Smooth muscle cell (in vitro differentiated cells): ENCODE measurements around the gene LRRC23. TPM values are rescaled to one million over a fixed set of nuclear protein-coding genes. Genes with fewer than 3 reads are reported as not detected.
"Not testable (repeated sequence)": the region's sequence is repeated elsewhere in the genome, so short reads cannot be mapped to it uniquely, and the experiment has no call there.

Experiments
- DNase-seq: peaks from one replicate; lab custom pipeline; 2025; ENCODE audit not compliant: unreplicated experiment; lab: John Stamatoyannopoulos, UW
- H2AFZ ChIP-seq: fragments of 200-600 bp; sonication (generic); 2 replicates; pipeline ENCODE4 v1.6.0; 2016; ENCODE audit warnings: antibody characterized with exemption, low read depth, mild to moderate bottlenecking
- H3F3A ChIP-seq: fragments of 200-600 bp; sonication (generic); 2 replicates; pipeline ENCODE4 v1.6.0; 2017; ENCODE audit warnings: antibody characterized with exemption, low read depth
- H3K27ac ChIP-seq: fragments of 200-600 bp; sonication (generic); 2 replicates; pipeline ENCODE4 v1.5.1; 2016; ENCODE audit warnings: low read depth, mild to moderate bottlenecking
- H3K27me3 ChIP-seq: fragments of 200-600 bp; sonication (generic); 2 replicates; pipeline ENCODE4 v1.6.1; 2016; ENCODE audit warnings: low read depth, mild to moderate bottlenecking
- H3K36me3 ChIP-seq: fragments of 200-600 bp; sonication (generic); 2 replicates; pipeline ENCODE4 v1.5.1; 2016; ENCODE audit warnings: low read depth
- H3K4me1 ChIP-seq: fragments of 200-600 bp; sonication (generic); 2 replicates; pipeline ENCODE4 v1.5.1; 2016; ENCODE audit warnings: low read depth
- H3K4me2 ChIP-seq: fragments of 200-600 bp; sonication (generic); 2 replicates; pipeline ENCODE4 v1.6.0; 2016; ENCODE audit warnings: mild to moderate bottlenecking
- H3K4me3 ChIP-seq: fragments of 200-600 bp; sonication (generic); 2 replicates; pipeline ENCODE4 v1.5.1; 2016; ENCODE audit warnings: mild to moderate bottlenecking
- H3K79me2 ChIP-seq: fragments of 200-600 bp; sonication (generic); 2 replicates; pipeline ENCODE4 v1.6.0; 2016; ENCODE audit warnings: low read depth, mild to moderate bottlenecking
- H3K9ac ChIP-seq: fragments of 200-600 bp; sonication (generic); 2 replicates; pipeline ENCODE4 v1.6.0; 2016; ENCODE audit warnings: low read depth
- H3K9me3 ChIP-seq: fragments of 200-600 bp; sonication (generic); replicated peaks from 2 replicates; pipeline ENCODE4 v1.5.1; 2016; ENCODE audit warnings: low read depth
- H4K20me1 ChIP-seq: fragments of 200-600 bp; sonication (generic); 2 replicates; pipeline ENCODE4 v1.6.0; 2016; ENCODE audit warnings: low read depth
- CTCF ChIP-seq: fragments of 200-600 bp; sonication (generic); IDR thresholded peaks from 2 replicates; pipeline ENCODE4 v1.5.1; 2017; ENCODE audit warnings: borderline replicate concordance, mild to moderate bottlenecking, antibody characterized with exemption; ENCODE audit not compliant: insufficient read depth, poor library complexity, severe bottlenecking
- WGBS: methylation state at CpG from one replicate; pipeline ENCODE4 v1.1.7; 2016; ENCODE audit warnings: low lambda C conversion rate; 5-methylcytosine and 5-hydroxymethylcytosine counted together
- polyA plus RNA-seq: library from polyadenylated mRNA; unstranded; fragments of >200 nt; fragmentation: Nextera tagmentation; extraction: Ambion mirVana; gene quantifications from 2 replicates; pipeline ENCODE4 v1.2.1, GENCODE V29; 2016
- total RNA-seq: library from RNA; depleted of rRNA; stranded (reverse); fragments of >200 nt; gene quantifications from 2 replicates; pipeline ENCODE4 v1.2.3, GENCODE V29; 2014

The LRRC23 gene
- total and polyA plus RNA-seq, 2 experiments from 2014 or later: 14.2 to 19.5 TPM

GRCh38 chr12:6871052-6871957 lies 33.3 kb upstream of the LRRC23 start:
- Histone ChIP-seq H3K4me1 (peaks cover 8% of the 10 kb centered on the region), H3K9ac (no peak overlapping the region), H3K27me3 (no peaks in the 10 kb centered on the region), H4K20me1 (peaks cover 47% of the 10 kb centered on the region), H3K4me2 (peak overlapping the region; percentile 100), H3K9me3 (no peaks in the 10 kb centered on the region), H3K36me3 (no peaks in the 10 kb centered on the region), H3K4me3 (peak overlapping the region; percentile 80), H3F3A (peaks cover 38% of the 10 kb centered on the region), H3K27ac (peak overlapping the region; percentile 8), H2AFZ (no peak overlapping the region), H3K79me2 (peaks cover 20% of the 10 kb centered on the region)
- TF ChIP-seq CTCF: no peak
- 87% methylated on average over 12 of the region's 12 CpGs for WGBS
- DNase-seq: no peak

- Histone ChIP-seq H3K4me1 (peaks cover 8% of the 10 kb centered on the region), H3K27me3 (no peaks in the 10 kb centered on the region), H4K20me1 (peaks cover 47% of the 10 kb centered on the region), H3K27ac (peak overlapping the region; percentile 67), H3K9me3 (no peaks in the 10 kb centered on the region), H2AFZ (no peak overlapping the region), H3K79me2 (peaks cover 20% of the 10 kb centered on the region), H3F3A (peaks cover 38% of the 10 kb centered on the region), H3K9ac (peak overlapping the region; percentile 72), H3K36me3 (no peaks in the 10 kb centered on the region), H3K4me2 (peak overlapping the region; percentile 100), H3K4me3 (peak overlapping the region; percentile 80)
- peak; percentile 91 for TF ChIP-seq CTCF
- WGBS: 7% methylated on average over 38 of the region's 40 CpGs
- DNase-seq: peak; percentile 74
Measured at GRCh38 chr12:6872073-6873048, 32.3 kb upstream of the LRRC23 start.

GRCh38 chr12:6873094-6874014 lies 31.3 kb upstream of the LRRC23 start, which contains the start of gene SPSB2:
SPSB2 (minus strand) TSS chr12:6873303; CDS start chr12:6872901, 402 bp downstream.
- TF ChIP-seq CTCF: no peak
- Histone ChIP-seq H3K36me3 (no peaks in the 10 kb centered on the region), H3F3A (peaks cover 34% of the 10 kb centered on the region), H3K27ac (peak within 1 kb of the TSS; percentile 67), H2AFZ (no peak within 1 kb of the TSS), H3K9ac (peak within 1 kb of the TSS; percentile 72), H3K27me3 (no peaks in the 10 kb centered on the region), H3K4me3 (peak within 1 kb of the TSS; percentile 80), H3K4me1 (peaks cover 8% of the 10 kb centered on the region), H3K79me2 (peaks cover 10% of the 10 kb centered on the region), H3K4me2 (peak within 1 kb of the TSS; percentile 100), H4K20me1 (peaks cover 38% of the 10 kb centered on the region), H3K9me3 (no peaks in the 10 kb centered on the region)
- under 1% methylated on average over 62 of the region's 66 CpGs for WGBS
- peak; percentile 91 for DNase-seq

GRCh38 chr12:6874015-6874368 lies 30.6 kb upstream of the LRRC23 start:
- Histone ChIP-seq H4K20me1 (peaks cover 32% of the 10 kb centered on the region), H3K27ac (peak overlapping the region; percentile 67), H3K4me3 (peak overlapping the region; percentile 80), H3F3A (peaks cover 28% of the 10 kb centered on the region), H3K4me2 (peak overlapping the region; percentile 100)
- H3K36me3 ChIP-seq, DNase-seq, H3K9me3 ChIP-seq, H3K27me3 ChIP-seq, H3K9ac ChIP-seq, H3K4me1 ChIP-seq, H2AFZ ChIP-seq, H3K79me2 ChIP-seq: not testable (repeated sequence)
- WGBS: 65% methylated on average over 9 of the region's 9 CpGs

- not testable (repeated sequence) for H3K79me2 ChIP-seq, H3F3A ChIP-seq, H3K4me2 ChIP-seq, H3K9ac ChIP-seq, H2AFZ ChIP-seq, H3K27ac ChIP-seq, H4K20me1 ChIP-seq, H3K4me3 ChIP-seq, H3K9me3 ChIP-seq, H3K27me3 ChIP-seq, DNase-seq, H3K4me1 ChIP-seq, H3K36me3 ChIP-seq
- WGBS: 95% methylated on average over 11 of the region's 11 CpGs
Measured at GRCh38 chr12:6879824-6880223, 24.8 kb upstream of the LRRC23 start.
